Measurements from ENCODE around the gene RAB11B. TPM values are rescaled to one million over a fixed set of nuclear protein-coding genes. Genes with fewer than 3 reads are reported as not detected.
"Not testable (repeated sequence)": the region's sequence is repeated elsewhere in the genome, so short reads cannot be mapped to it uniquely, and the experiment has no call there.

RAB11B gene
- total RNA-seq, 1 donor from 2014 or later, result 123 TPM

- Mint-ChIP-seq H3K27me3 (no peaks in the 10 kb centered on the region), H3K9me3 (no peaks in the 10 kb centered on the region), H3K27ac (no peak overlapping the region), H3K36me3 (peaks cover 12% of the 10 kb centered on the region), H3K4me3 (no peak overlapping the region), H3K4me1 (ENCODE audit: unreplicated experiment) (peaks cover 10% of the 10 kb centered on the region)
- no peak for DNase-seq (ENCODE audit: extremely low spot score, unreplicated experiment)
- TF ChIP-seq CTCF (conservative IDR thresholded peaks at IDR 0.05), result no peak
Measured at GRCh38 chr19:8399681-8400188, 9.6 kb downstream of the RAB11B start.

GRCh38 chr19:8401981-8402411 lies 11.8 kb downstream of the RAB11B start:
- no peak for TF ChIP-seq CTCF (conservative IDR thresholded peaks at IDR 0.05)
- Mint-ChIP-seq H3K9me3 (no peaks in the 10 kb centered on the region), H3K4me3 (no peak overlapping the region), H3K4me1 (ENCODE audit: unreplicated experiment) (peaks cover 6% of the 10 kb centered on the region), H3K27me3 (no peaks in the 10 kb centered on the region), H3K27ac (peak overlapping the region; percentile 34), H3K36me3 (peaks cover 9% of the 10 kb centered on the region)
- DNase-seq (ENCODE audit: extremely low spot score, unreplicated experiment), result no peak

GRCh38 chr19:8403098-8403819 lies 13.1 kb downstream of the RAB11B start:
- H3K4me3 Mint-ChIP-seq, result no peak overlapping the region
- no peak for DNase-seq (ENCODE audit: extremely low spot score, unreplicated experiment)
- H3K9me3 Mint-ChIP-seq, result no peaks in the 10 kb centered on the region
- no peaks in the 10 kb centered on the region for H3K4me1 Mint-ChIP-seq (ENCODE audit: unreplicated experiment)
- TF ChIP-seq CTCF (conservative IDR thresholded peaks at IDR 0.05), result no peak
- peaks cover 6% of the 10 kb centered on the region for H3K36me3 Mint-ChIP-seq
- H3K27ac Mint-ChIP-seq, result no peak overlapping the region
- no peaks in the 10 kb centered on the region for H3K27me3 Mint-ChIP-seq

GRCh38 chr19:8403820-8404109 lies 13.6 kb downstream of the RAB11B start:
- Mint-ChIP-seq H3K4me3 (no peak overlapping the region), H3K27ac (no peak overlapping the region), H3K9me3 (no peaks in the 10 kb centered on the region), H3K36me3 (peaks cover 6% of the 10 kb centered on the region), H3K4me1 (ENCODE audit: unreplicated experiment) (no peaks in the 10 kb centered on the region), H3K27me3 (no peaks in the 10 kb centered on the region)
- no peak for TF ChIP-seq CTCF (conservative IDR thresholded peaks at IDR 0.05)
- no peak for DNase-seq (ENCODE audit: extremely low spot score, unreplicated experiment)

GRCh38 chr19:8404391-8405151 lies 14.4 kb downstream of the RAB11B start:
- no peak for DNase-seq (ENCODE audit: extremely low spot score, unreplicated experiment)
- Mint-ChIP-seq H3K4me1 (ENCODE audit: unreplicated experiment) (no peaks in the 10 kb centered on the region), H3K27me3 (no peaks in the 10 kb centered on the region), H3K27ac (no peak overlapping the region), H3K4me3 (no peak overlapping the region), H3K9me3 (no peaks in the 10 kb centered on the region), H3K36me3 (peaks cover 6% of the 10 kb centered on the region)
- TF ChIP-seq CTCF (conservative IDR thresholded peaks at IDR 0.05), result no peak

GRCh38 chr19:8410718-8411117 lies 20.6 kb downstream of the RAB11B start:
- not testable (repeated sequence) for H3K4me1 Mint-ChIP-seq (ENCODE audit: unreplicated experiment); H3K27ac Mint-ChIP-seq; H3K27me3 Mint-ChIP-seq; H3K9me3 Mint-ChIP-seq; H3K36me3 Mint-ChIP-seq; DNase-seq (ENCODE audit: extremely low spot score, unreplicated experiment); H3K4me3 Mint-ChIP-seq

Measured in type B pancreatic cell (in vitro differentiated cells).